Activated T-cell treated with anti-CD3 and anti-CD28 coated beads, Interleukin-2, amount 50 U/mL, for 4 hours (primary cell): ENCODE measurements around the gene FAM32A. TPM values are rescaled to one million over a fixed set of nuclear protein-coding genes. Genes with fewer than 3 reads are reported as not detected.

Source experiments
- ATAC-seq, 2 donors: fragments of 200-7000 bp; cut with Tn5 transposase; one replicate each; pipeline ENCODE4 v1.10.0; 2021
- DNase-seq: peaks from one replicate; pipeline ENCODE4 v3.0.0-alpha.2; 2020
- H3K27me3 Mint-ChIP-seq: one replicate; pipeline ENCODE4 v1.8.0; 2021; ENCODE audit warnings: low read depth, mixed read lengths
- H3K36me3 Mint-ChIP-seq: one replicate; pipeline ENCODE4 v1.8.0; 2022; ENCODE audit warnings: mixed read lengths; ENCODE audit not compliant: insufficient read depth
- H3K4me1 Mint-ChIP-seq: one replicate; pipeline ENCODE4 v1.8.0; 2021; ENCODE audit warnings: low read depth, mixed read lengths
- H3K4me3 Mint-ChIP-seq: one replicate; pipeline ENCODE4 v1.8.0; 2021; ENCODE audit warnings: mild to moderate bottlenecking, moderate library complexity, mixed read lengths
- H3K9me3 Mint-ChIP-seq: one replicate; pipeline ENCODE4 v1.8.0; 2021; ENCODE audit warnings: mixed read lengths
- total RNA-seq, 3 donors: library from RNA; stranded (reverse); gene quantifications; one replicate each; pipeline ENCODE4 v1.2.1, GENCODE V29; 2021

FAM32A gene
- total RNA-seq, 3 donors from 2014 or later: 53.4 to 60.1 (median 56.4) TPM

DNA sequence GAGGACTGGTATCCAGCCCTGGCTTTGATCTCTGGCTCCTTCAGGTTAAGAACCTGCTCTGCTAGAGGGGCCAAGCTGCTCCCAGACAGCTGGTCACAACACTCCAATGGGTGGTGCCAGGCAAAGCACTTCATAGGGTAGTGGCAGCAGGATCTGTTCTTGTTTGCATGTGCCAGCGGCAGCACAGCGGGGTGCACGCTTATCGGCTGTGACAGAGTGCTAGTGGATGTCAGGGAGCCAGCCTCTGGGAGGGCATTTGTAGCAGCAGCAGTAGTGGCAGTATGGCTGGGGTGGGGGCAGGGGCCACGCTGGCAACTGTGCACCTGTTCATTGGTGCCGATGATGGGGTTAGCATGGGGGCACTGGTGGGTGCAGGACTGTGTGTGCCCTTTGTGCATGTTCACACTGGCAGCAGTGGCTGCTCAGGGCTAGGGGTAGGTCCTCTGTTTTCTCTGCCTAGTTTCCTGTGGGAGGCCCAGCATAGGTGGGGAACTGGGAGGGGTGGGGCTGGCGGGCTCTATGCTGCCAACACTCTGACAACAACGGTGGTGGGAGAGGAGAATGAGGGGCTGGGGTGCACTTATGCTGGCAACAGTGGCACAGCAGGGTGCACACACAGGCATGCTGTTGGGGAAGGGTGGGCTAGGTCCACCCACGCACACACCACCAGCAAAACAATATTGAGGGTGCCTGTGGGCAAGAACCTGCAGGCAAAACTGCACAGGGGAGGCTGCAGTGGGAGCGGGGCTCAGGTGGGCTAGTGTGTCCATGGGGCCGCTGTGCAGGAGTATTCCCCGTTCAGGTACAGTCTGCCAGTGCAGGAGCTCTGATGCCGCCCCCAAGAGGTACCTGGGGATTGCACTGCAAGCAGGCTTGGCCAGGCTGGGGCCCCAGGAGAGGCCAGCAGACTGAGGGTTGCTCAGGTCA, 31.8 kb downstream of the FAM32A start:
- peak overlapping the region; percentile 63 for H3K4me3 Mint-ChIP-seq
- peaks cover 57% of the 10 kb centered on the region for H3K36me3 Mint-ChIP-seq
- peaks cover 14% of the 10 kb centered on the region for H3K9me3 Mint-ChIP-seq
- no peaks in the 10 kb centered on the region for H3K27me3 Mint-ChIP-seq
- peak; percentile 48 to 60 for ATAC-seq
- no peak for DNase-seq
- peaks cover 57% of the 10 kb centered on the region for H3K4me1 Mint-ChIP-seq

DNA sequence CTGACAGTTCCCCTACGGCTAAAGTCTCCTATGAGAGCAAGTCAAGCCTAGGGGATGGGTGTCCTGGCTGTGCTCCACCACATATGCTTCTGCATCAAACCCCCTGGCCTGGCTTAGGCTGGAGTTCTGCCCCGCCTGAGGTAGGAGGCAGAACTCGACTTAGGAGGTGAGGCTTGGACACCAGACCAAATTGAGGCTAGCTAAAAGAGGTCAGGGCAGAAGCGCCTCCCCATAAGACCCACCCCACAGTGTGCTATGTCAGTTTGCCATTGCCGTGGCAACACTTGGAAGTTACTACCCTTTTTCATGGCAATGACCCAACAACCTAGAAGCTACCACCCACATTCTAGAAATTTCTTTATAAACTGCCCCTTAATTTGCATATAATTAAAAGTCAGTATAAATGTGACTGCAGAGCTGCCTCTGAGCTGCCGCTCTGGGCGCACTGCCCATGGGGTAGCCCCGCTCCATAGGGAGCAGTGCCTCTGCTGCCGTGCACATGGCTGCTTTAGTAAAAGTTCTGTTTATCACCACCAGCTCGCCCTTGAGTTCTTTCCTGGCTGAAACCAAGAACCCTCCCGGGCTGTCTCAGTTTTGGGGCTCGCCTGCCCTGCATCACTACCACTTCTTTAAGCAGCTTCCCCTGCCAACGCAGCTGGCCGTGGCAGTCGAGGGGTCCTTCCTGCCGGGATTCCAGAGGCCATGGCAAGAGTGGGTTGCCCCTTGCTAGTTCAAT, 32.7 kb downstream of the FAM32A start:
- no peak overlapping the region for H3K4me3 Mint-ChIP-seq
- H3K4me1 Mint-ChIP-seq: peaks cover 49% of the 10 kb centered on the region
- no peaks in the 10 kb centered on the region for H3K27me3 Mint-ChIP-seq
- ATAC-seq (no peak), DNase-seq (no peak)
- H3K9me3 Mint-ChIP-seq: peaks cover 14% of the 10 kb centered on the region
- H3K36me3 Mint-ChIP-seq: peaks cover 54% of the 10 kb centered on the region

DNA sequence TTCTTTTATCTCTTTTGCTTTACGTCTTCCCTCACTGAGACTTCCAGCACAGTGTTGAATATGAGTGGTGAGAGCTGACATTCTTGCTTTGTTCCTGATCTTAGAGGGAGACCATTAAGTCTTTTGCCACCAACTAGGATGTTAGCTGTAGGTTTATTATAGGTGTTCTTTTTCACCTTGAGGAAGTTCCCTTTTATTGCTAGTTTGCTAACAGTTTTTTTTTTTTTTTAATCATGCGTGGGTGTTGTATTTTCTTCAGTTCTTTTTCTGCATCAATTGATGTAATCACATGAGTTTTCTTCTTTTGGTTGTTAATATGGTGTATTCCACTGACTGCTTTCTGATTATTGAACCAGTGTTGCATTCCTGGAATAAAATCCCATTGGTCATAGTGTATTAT, 33.6 kb downstream of the FAM32A start:
- peaks cover 14% of the 10 kb centered on the region for H3K9me3 Mint-ChIP-seq
- peaks cover 55% of the 10 kb centered on the region for H3K36me3 Mint-ChIP-seq
- ATAC-seq (no peak), DNase-seq (no peak)
- peaks cover 42% of the 10 kb centered on the region for H3K4me1 Mint-ChIP-seq
- H3K27me3 Mint-ChIP-seq: no peaks in the 10 kb centered on the region
- H3K4me3 Mint-ChIP-seq: no peak overlapping the region

GRCh38 chr19:16222806-16223205, 37.6 kb downstream of the FAM32A start:
- peaks cover 15% of the 10 kb centered on the region for H3K4me1 Mint-ChIP-seq
- DNase-seq: no peak
- ATAC-seq: no peak
- H3K36me3 Mint-ChIP-seq: peaks cover 49% of the 10 kb centered on the region
- peaks cover 14% of the 10 kb centered on the region for H3K9me3 Mint-ChIP-seq
- H3K4me3 Mint-ChIP-seq: no peak overlapping the region
- H3K27me3 Mint-ChIP-seq: no peaks in the 10 kb centered on the region

GRCh38 chr19:16223746-16224145, 38.5 kb downstream of the FAM32A start:
- H3K27me3 Mint-ChIP-seq: no peaks in the 10 kb centered on the region
- DNase-seq (no peak), ATAC-seq (no peak)
- H3K4me1 Mint-ChIP-seq: peaks cover 6% of the 10 kb centered on the region
- no peak overlapping the region for H3K4me3 Mint-ChIP-seq
- peaks cover 42% of the 10 kb centered on the region for H3K36me3 Mint-ChIP-seq
- H3K9me3 Mint-ChIP-seq: peaks cover 12% of the 10 kb centered on the region

DNA sequence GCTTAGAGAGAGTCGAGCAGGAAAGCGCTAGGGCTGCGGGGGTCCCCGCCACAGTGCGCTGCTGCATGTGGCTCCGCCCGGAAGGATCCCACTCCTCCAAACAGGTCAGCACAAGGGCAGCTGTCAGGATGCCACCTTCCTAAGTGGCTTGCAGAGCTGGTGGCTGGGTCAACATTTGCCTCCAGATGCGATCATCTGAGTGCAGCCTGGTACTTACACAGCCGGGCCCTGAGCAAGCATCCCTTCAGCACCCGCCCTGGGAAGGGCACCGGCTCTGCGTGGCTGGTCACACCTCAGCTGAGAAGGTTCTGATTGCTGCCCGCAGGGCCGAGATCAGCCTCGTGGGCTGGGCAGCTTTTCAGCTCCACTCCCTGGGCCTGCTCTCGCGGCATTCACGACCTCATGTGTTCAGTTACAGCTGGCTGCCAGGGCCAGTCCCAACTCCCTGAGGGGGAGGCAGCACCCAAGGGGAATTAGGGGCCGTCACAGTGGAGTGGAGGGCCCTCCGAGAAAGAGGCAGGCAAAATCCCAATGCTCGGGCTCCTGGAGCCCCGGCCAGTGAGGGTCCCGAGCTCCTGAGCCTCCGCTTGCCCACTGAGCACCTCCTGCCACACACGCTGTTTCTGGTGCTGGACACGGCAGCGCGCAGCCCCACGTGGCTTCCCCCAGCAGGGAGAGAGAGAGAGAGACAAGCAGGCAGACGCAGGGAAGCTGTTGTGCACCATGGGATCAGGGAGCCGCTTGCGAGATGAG, 39.3 kb downstream of the FAM32A start:
- H3K36me3 Mint-ChIP-seq: peaks cover 38% of the 10 kb centered on the region
- no peak overlapping the region for H3K4me3 Mint-ChIP-seq
- H3K27me3 Mint-ChIP-seq: no peaks in the 10 kb centered on the region

GRCh38 chr19:16225279-16226183, 40.3 kb downstream of the FAM32A start:
- ATAC-seq (no peak), DNase-seq (no peak)
- H3K36me3 Mint-ChIP-seq: peaks cover 37% of the 10 kb centered on the region
- no peaks in the 10 kb centered on the region for H3K27me3 Mint-ChIP-seq
- H3K9me3 Mint-ChIP-seq: peaks cover 4% of the 10 kb centered on the region
- H3K4me3 Mint-ChIP-seq: no peak overlapping the region
- no peaks in the 10 kb centered on the region for H3K4me1 Mint-ChIP-seq

More for the DNA sequence above, 39.3 kb downstream of the FAM32A start:
- DNase-seq: no peak
- peaks cover 8% of the 10 kb centered on the region for H3K9me3 Mint-ChIP-seq
- no peak for ATAC-seq
- peaks cover 2% of the 10 kb centered on the region for H3K4me1 Mint-ChIP-seq

DNA sequence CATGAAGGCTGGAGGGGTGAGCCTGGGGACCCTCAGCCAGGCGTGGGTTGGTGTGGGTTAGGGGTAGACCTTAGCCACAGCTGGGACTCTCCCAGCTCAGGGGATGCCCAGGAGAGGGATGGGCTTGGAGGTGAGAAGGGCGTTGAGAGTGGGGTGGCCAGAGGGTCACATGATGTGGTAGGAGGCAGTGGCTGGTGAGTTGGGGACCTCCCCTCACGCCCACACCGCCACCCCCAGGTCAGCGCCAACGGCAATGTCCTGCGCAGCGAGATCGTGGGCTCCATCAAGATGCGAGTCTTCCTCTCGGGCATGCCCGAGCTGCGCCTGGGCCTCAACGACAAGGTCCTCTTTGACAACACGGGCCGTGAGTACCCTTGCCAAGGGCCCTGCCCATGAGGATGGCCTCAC, 41.0 kb downstream of the FAM32A start:
- H3K4me1 Mint-ChIP-seq: no peaks in the 10 kb centered on the region
- DNase-seq (no peak), ATAC-seq (no peak)
- no peaks in the 10 kb centered on the region for H3K27me3 Mint-ChIP-seq
- peaks cover 33% of the 10 kb centered on the region for H3K36me3 Mint-ChIP-seq
- H3K9me3 Mint-ChIP-seq: no peaks in the 10 kb centered on the region
- H3K4me3 Mint-ChIP-seq: no peak overlapping the region

GRCh38 chr19:16226878-16227836, 41.9 kb downstream of the FAM32A start:
- no peak overlapping the region for H3K4me3 Mint-ChIP-seq
- H3K9me3 Mint-ChIP-seq: no peaks in the 10 kb centered on the region
- peaks cover 36% of the 10 kb centered on the region for H3K36me3 Mint-ChIP-seq
- no peaks in the 10 kb centered on the region for H3K27me3 Mint-ChIP-seq
- ATAC-seq: no peak
- no peaks in the 10 kb centered on the region for H3K4me1 Mint-ChIP-seq
- no peak for DNase-seq

- Mint-ChIP-seq H3K4me3 (no peak overlapping the region), H3K27me3 (no peaks in the 10 kb centered on the region), H3K9me3 (no peaks in the 10 kb centered on the region), H3K4me1 (no peaks in the 10 kb centered on the region), H3K36me3 (peaks cover 30% of the 10 kb centered on the region)
- DNase-seq (no peak), ATAC-seq (no peak)
Observed at GRCh38 chr19:16227837-16228636, 42.8 kb downstream of the FAM32A start.

DNA sequence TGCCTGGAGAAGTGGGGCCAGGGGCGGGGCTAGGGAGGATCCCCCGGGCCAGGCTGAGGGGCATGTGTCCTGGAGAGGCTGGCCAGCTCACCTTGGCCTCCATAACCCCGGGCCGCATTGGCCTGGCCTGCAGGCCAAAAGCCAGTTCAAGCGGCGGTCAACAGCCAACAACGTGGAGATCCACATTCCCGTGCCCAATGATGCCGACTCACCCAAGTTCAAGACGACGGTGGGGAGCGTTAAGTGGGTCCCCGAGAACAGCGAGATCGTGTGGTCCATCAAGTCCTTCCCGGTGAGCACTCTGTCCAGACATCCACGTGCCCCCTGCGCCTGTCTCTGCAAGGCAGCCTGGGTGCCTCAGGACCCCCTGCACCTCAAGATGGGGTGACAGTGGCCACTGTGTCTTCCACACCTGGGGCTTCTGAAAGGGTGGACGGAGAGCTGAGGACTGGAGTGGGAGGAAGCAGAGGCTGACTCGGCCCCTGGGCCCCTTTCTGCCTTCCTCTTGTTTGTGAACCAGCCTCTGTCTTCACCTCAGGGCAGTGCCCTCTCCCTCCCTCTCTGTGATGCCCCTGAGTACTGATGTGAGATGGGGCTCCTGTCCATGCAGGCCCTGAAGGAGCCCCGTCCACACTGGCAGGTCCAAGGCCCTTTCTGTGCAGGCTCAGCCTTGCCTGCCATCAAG, 43.6 kb downstream of the FAM32A start:
- Mint-ChIP-seq H3K4me3 (no peak overlapping the region), H3K36me3 (peaks cover 25% of the 10 kb centered on the region), H3K4me1 (no peaks in the 10 kb centered on the region), H3K9me3 (no peaks in the 10 kb centered on the region), H3K27me3 (no peaks in the 10 kb centered on the region)
- DNase-seq: no peak
- ATAC-seq: no peak

DNA sequence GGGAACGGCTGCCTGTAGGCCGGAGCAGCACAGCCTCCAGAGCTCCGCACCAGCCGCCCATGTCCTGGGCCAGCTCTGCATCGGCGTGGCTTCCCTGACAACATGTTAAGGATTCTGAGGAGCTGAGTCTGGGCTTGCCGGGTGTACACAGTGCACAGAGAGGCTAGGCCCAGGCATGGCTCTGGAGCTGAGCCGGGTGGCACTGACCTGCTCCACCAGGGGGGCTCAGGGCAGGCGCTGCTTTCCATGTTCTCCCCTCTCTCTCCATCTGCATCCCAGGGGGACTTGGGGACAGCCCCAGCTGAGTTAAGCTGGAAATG, 44.1 kb downstream of the FAM32A start:
- DNase-seq (no peak), ATAC-seq (no peak)
- H3K4me1 Mint-ChIP-seq: no peaks in the 10 kb centered on the region
- no peaks in the 10 kb centered on the region for H3K9me3 Mint-ChIP-seq
- no peaks in the 10 kb centered on the region for H3K27me3 Mint-ChIP-seq
- H3K4me3 Mint-ChIP-seq: no peak overlapping the region
- H3K36me3 Mint-ChIP-seq: peaks cover 21% of the 10 kb centered on the region
